Suppressor macrophage treated with lipopolysaccharide for 1 hour (primary cell): ENCODE measurements around the gene RAP1GDS1.
"Not testable (repeated sequence)": the region's sequence is repeated elsewhere in the genome, so short reads cannot be mapped to it uniquely, and the experiment has no call there.

Source experiments
- DNase-seq, 3 donors: peaks; one replicate each; pipeline ENCODE4 v3.0.0-alpha.2; 2020 to 2022

Gene RAP1GDS1

DNA sequence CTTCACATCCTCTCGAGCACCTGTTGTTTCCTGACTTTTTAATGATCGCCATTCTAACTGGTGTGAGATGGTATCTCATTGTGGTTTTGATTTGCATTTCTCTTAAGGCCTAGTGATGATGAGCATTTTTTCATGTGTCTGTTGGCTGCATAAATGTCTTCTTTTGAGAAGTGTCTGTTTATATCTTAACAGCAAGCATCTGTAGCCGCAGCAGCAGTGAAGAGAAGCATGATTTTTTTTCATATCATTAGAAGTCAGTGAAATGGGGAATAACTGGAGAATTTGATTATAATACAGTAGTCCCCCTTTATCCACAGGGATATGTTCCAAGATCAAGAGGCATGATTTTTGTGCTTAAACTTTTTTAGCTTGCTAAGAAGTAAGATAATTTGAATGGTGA, 27.5 kb downstream of the RAP1GDS1 start:
- not testable (repeated sequence) for DNase-seq

DNA sequence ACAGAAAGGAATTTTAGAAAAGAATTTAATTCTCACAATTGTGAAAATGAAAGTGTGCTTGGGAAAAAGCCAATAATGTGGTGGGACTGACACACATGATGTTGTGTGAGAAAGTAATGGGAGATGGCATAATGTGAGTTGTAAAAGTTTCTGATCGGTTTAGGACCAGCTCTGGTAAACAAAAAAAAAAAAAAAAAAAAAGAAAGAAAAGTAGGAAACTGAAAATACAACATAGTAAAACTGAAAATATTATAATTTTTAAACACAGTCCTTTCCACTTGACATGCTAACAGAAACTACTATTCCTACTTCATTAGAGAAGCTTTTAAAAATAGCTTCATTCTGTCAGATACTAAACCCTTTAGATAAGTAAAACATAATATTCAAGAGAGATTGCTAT, 28.2 kb downstream of the RAP1GDS1 start:
- no peak for DNase-seq

DNA sequence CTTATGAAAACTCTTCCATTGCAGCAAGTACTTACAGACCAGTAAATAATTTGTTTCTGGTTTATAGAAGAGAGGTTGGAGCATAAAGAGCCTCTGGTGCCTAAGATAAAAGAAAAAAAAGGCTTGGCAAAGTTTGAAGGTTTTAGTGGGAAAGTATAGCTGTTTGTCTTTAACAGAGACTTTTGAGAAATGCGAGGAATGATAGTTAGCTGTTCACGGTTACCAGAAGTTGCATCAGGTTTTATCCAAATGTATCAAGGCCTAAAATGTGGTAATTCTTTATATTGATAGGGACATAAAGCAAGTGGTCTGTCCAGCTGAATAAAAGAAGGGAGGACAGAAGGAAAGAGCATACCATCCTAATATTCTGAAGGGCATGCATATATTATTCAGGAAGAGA, 29.3 kb downstream of the RAP1GDS1 start:
- DNase-seq, result no peak

DNA sequence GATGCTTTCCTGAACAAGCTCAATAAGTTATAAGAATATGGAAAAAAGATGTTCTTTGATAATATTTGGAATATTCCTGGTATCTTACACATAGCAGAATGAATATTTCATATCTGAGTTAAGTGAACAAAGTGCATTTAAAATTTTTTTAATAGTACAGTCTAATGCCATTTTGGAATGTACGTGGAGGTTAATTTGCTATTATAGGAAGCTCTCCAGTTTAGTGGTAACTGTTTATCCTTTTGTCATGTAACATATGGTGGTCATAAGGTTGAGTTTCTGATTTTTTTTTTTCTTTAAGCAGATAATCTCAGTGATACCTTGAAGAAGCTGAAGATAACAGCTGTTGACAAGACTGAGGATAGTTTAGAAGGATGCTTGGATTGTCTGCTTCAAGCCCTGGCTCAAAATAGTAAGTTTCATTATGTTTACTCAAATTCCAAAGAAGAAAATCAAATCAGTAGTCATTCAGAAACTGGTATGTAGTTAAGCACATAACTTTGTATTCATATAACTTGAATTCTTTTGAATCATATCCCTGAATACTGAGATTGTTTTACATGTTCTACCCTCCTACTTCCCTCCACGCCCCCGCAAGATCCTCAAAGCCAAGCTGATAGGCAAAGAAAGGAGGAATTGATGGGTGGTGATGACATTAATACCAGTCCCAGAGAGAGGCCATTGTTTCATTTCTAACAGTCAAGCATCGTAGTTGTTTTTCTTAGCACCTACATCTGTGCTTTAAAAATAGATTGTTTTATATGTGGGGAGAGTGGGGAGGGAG, 32.1 kb downstream of the RAP1GDS1 start:
- peak in 2 of 3 donors; percentile 20 to 25 for DNase-seq

GRCh38 chr4:98298022-98298421, 36.8 kb downstream of the RAP1GDS1 start:
- DNase-seq, result no peak

DNA sequence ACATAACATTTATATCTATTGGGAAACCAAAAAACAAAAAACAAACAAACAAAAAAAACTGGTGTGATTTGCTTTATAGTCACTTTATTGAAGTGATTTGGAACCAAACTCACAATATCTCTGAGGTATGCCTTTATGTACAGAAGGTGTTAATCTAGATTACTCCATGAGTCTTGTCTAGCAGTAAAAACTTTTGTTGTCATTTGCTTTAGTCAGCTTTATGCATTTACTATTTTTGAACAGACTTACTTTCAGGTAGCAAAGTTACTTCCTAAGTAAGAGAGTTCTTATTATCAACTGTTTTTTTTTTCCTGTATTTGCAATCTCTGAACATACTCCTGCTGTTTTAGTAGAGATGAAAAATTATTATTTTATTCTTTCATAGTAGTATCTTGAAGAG, 39.5 kb downstream of the RAP1GDS1 start:
- DNase-seq, result no peak

- DNase-seq, result no peak
These were observed 44.4 kb downstream of the RAP1GDS1 start for GRCh38 chr4:98305576-98305975.

GRCh38 chr4:98310867-98311266, 49.7 kb downstream of the RAP1GDS1 start:
- no peak for DNase-seq

DNA sequence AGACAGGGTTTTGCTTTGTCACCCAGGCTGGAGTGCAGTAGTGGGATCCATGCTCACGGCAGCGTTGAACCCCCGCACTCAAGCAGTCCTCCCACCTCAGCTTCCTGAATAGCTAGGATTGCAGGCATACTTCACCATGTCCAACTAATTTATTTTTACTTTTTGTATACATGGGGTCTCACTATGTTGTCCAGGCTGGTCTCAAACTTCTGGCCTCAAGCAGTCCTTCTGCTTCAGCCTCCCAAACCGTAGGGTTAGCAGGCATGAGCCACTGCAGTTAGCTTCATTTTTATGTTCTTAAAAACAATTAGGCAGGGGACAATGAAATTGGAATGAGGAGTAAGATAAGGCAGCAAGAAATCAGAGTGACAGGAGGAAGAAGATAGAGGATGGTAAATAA, 50.5 kb downstream of the RAP1GDS1 start:
- DNase-seq, result no peak

GRCh38 chr4:98314791-98315565, 53.8 kb downstream of the RAP1GDS1 start:
- no peak for DNase-seq

DNA sequence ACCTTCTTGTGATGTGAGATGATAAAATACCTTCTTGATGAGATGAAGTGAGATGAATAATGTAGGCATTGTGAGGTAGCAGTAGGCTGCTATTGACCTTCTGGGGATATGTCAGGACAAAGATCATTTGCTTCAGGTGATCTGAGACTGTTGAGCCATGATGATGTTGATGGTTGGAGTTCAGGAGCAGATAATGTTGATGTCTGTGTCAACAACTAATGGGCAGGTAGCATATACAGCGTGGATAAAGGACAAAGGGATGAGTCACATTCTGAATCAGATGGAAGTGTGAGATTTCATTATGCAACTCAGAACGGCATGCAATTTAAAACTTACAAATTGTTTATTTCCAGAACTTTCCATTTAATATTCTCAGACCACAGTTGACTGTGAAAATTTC, 57.3 kb downstream of the RAP1GDS1 start:
- DNase-seq, result no peak

- no peak for DNase-seq
These were observed 57.8 kb downstream of the RAP1GDS1 start for GRCh38 chr4:98319021-98319420.

DNA sequence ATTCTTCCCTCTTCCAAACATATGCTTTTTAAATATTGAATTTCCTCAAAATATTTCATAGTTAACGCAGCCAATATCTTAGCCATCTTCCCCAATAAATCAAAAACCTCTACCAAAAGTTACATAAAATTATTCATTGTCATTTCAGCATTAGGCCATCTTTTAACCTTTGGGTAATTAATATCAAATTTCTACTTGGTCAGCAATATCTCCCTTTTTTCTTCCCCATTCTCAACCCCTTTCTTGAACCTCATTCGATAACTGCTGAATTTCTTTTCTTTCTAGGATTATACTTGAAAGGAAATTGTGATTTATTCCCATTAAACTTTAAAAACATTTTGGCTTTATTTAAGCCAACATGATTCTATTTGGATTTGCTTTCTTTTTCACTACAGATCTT, 65.0 kb downstream of the RAP1GDS1 start:
- DNase-seq, result no peak

DNA sequence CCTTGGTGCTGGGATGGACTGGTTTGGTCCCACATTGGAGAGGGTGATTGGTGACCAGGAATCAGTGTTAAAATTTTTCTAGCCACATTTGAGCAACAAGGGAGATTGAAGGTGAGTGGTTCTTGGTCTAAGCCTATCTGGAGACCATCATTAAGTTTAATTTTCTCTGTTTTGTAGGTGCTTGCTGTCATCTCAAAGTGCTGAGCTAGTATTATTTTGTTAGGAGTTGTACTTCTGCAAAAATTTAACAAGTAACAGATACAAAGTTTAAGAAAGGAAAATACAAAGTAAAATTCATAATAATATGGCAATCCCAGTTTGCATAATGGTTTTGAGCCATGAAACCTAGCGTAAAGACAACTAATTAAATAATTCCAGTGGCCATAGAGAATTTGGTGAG, 66.5 kb downstream of the RAP1GDS1 start:
- DNase-seq, result no peak

- not testable (repeated sequence) for DNase-seq
These were observed 68.9 kb downstream of the RAP1GDS1 start for GRCh38 chr4:98329879-98330640.

DNA sequence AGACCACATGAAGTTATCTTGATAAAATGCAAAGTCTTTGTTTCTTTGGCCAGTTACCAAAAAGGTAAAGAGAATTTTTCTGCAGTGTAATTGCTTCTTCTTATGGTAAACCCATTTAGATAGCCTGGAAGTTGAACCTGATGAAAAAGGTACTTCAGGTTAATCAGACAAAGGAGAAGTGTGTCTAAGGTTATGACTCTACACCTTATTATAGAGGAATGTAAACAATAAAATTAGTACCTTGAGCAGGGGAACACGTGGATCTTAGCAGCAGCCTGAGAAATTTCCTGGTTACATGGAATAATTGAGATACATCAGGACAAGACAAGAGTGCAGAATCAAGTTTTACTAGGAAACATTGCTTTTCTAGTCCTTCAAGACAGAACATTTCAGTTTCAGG, 70.8 kb downstream of the RAP1GDS1 start:
- DNase-seq, result no peak

GRCh38 chr4:98334461-98334860, 73.3 kb downstream of the RAP1GDS1 start:
- no peak for DNase-seq

- DNase-seq, result no peak
These were observed 77.7 kb downstream of the RAP1GDS1 start for GRCh38 chr4:98338761-98339438.

DNA sequence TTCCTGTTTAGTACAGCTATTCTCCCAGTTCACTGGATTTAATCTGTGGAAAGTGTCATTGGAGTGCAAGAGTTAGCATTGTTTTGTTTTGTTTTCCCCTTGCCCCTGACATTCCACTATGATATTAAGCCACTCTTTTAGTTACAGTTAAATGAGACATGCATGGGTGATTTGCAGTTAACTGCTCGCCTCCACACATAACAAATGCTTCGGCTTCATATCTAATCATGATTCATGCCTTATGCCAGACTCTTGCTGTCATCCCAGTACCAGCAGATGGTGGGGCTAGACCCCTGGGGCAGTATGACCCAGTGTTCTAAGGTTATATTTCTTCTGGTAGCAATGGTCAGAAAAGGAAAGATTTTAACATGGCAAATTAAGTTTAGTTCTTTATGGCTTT, 80.1 kb downstream of the RAP1GDS1 start:
- no peak for DNase-seq

DNA sequence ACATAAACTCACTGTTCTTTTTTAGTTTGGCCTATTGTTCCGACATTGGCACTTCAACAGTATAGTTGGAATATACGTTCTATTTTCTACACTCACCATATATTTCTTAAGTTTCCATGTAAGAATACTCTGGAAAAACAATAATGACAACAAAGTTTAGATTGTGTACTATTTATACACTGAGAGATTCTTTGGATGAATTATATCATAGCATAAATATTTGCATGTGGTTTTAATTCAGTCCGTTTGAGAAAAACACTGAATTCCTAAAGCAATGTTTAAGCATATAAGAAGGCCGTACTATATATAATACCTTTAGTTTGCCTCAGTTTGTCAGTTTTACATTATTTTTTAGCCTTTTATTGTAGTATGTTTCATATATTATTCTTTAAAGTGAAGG, 82.4 kb downstream of the RAP1GDS1 start:
- DNase-seq, result no peak

DNA sequence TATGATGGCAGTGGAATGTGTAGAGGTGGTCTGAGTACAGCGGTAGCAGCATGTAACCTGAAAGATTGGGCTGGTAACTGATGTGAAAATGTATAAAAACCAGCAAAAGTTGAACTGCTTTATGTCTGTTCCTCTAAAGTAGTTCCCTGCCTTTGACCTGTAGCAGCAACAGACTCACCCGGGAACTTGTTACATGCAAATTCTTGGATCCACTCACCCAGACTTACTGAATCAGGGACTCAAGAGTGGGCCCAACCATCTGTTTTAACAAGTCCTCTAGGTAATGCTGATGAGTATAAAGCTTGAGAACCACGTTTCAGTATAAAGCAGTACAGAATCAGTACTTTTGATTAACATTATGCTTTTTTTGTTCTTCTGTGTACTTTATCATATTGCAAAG, 84.7 kb downstream of the RAP1GDS1 start:
- DNase-seq, result no peak

DNA sequence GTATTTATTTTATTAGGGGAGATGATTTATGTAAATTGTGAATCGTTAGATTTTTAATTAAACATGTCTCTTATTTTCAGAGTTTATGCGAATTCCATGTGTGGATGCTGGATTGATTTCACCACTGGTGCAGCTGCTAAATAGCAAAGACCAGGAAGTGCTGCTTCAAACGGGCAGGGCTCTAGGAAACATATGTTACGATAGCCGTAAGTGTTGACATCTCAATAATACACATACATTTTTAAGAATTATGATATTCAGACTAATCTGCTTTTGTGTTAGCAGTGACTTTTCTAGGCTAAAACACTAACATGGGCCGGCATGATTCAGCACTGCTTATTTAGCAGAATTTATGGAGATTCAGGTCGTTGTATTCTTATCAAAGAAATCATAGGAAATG, 91.2 kb downstream of the RAP1GDS1 start:
- DNase-seq, result peak; percentile 22 to 25 (median 25)

GRCh38 chr4:98352940-98353339, 91.8 kb downstream of the RAP1GDS1 start:
- DNase-seq, result peak in 2 of 3 donors; percentile 38 to 45
